Neural progenitor cell (in vitro differentiated cells): ENCODE measurements around the gene PRSS21.

Source experiments
- EZH2 ChIP-seq: fragments of 200-600 bp; sonication (generic); IDR thresholded peaks from 2 replicates; pipeline ENCODE4 v1.6.1; 2017; ENCODE audit warnings: antibody characterized with exemption, mild to moderate bottlenecking, moderate library complexity
- TF ChIP-seq, protein P1 (sequence below): fragments of 200-600 bp; sonication (generic); IDR thresholded peaks from 2 replicates; pipeline ENCODE4 v1.5.1; 2017; ENCODE audit warnings: antibody characterized with exemption, mild to moderate bottlenecking

DNA sequence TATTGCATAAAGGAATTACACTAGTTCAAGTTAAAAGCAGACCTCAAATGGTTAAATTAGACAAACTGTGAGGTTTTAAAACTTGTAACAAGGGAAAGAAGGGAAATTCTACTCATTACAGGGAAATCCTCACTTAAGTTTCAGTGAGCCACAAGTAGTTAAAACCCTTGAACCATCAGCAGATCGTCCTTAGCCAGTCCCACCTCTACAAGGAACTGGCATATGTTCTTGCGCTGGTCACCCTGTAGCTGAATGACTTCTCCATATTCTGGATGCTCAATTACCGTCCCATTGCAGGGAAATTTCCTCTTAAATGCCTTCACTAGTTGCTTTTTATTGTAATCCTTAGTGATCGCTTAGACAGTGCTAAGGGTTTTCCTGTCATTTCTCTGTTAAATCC, 5.5 kb downstream of the PRSS21 start:
- no peak for TF ChIP-seq EZH2
- TF ChIP-seq, protein P1, sequence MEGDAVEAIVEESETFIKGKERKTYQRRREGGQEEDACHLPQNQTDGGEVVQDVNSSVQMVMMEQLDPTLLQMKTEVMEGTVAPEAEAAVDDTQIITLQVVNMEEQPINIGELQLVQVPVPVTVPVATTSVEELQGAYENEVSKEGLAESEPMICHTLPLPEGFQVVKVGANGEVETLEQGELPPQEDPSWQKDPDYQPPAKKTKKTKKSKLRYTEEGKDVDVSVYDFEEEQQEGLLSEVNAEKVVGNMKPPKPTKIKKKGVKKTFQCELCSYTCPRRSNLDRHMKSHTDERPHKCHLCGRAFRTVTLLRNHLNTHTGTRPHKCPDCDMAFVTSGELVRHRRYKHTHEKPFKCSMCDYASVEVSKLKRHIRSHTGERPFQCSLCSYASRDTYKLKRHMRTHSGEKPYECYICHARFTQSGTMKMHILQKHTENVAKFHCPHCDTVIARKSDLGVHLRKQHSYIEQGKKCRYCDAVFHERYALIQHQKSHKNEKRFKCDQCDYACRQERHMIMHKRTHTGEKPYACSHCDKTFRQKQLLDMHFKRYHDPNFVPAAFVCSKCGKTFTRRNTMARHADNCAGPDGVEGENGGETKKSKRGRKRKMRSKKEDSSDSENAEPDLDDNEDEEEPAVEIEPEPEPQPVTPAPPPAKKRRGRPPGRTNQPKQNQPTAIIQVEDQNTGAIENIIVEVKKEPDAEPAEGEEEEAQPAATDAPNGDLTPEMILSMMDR = no peak
